Nephron progenitor cell (in vitro differentiated cells): ENCODE measurements around the gene ZNF485.
"Not testable (repeated sequence)": the region's sequence is repeated elsewhere in the genome, so short reads cannot be mapped to it uniquely, and the experiment has no call there.

Source experiments
- DNase-seq: peaks from one replicate; pipeline ENCODE4 v3.0.0; 2021
- H3K27ac Mint-ChIP-seq: 2 replicates; pipeline ENCODE4 v1.8.0; 2021; ENCODE audit warnings: mild to moderate bottlenecking, moderate library complexity, mixed read lengths
- H3K27me3 Mint-ChIP-seq: 2 replicates; pipeline ENCODE4 v1.8.0; 2021; ENCODE audit warnings: mild to moderate bottlenecking, low read depth, mixed read lengths; ENCODE audit not compliant: poor library complexity
- H3K36me3 Mint-ChIP-seq: 2 replicates; pipeline ENCODE4 v1.8.0; 2021; ENCODE audit warnings: low read depth, mixed read lengths
- H3K4me1 Mint-ChIP-seq: 2 replicates; pipeline ENCODE4 v1.8.0; 2021; ENCODE audit warnings: mixed read lengths
- H3K4me3 Mint-ChIP-seq: 2 replicates; pipeline ENCODE4 v1.8.0; 2021; ENCODE audit warnings: mild to moderate bottlenecking, moderate library complexity, mixed read lengths
- H3K9me3 Mint-ChIP-seq: 2 replicates; pipeline ENCODE4 v1.8.0; 2021; ENCODE audit warnings: mild to moderate bottlenecking, moderate library complexity, mixed read lengths
- TF ChIP-seq, protein P1 (sequence below): fragments of 200-600 bp; sonication (generic); IDR thresholded peaks from 2 replicates; pipeline ENCODE4 v1.5.0; 2021; ENCODE audit warnings: antibody characterized with exemption

The ZNF485 gene

DNA sequence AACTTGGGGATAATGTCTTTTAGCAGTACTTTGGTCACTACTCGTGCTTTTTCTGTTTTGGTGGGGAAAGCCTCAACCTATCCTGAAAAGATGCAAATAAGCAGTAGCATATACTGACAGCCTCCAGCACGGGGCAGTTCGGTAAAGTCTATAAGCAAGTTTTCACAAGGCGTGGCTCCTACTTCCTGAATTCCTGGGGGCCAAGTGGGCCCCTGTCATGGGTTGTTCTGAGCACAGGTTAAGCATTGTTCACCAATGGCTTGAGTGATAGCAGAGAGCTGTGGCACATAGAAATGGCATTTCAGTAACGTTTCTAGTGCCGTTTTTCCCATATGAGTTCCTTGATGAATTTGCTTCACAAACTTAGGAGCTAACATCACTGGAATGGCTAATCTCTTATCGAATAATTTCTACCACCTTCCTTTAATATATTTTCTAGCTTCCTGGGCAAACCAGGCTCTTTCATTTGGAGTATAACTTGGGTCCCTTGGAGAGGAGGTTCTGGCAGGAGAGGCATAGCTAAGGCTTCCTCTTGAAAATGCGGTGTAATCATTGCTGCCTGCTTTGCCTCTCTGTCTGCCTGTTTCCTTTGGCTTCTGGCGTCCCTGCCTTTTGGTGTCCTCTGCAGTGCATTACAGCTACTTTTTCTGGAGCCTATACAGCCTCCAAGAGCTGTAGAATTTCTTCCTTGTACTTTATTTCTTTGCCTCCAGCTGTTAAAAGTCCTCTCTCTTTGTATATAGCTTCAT, 20.1 kb upstream of the ZNF485 start:
- no peak for DNase-seq
- no peak overlapping the region for H3K4me3 Mint-ChIP-seq
- H3K4me1 Mint-ChIP-seq: no peaks in the 10 kb centered on the region
- peaks cover 16% of the 10 kb centered on the region for H3K9me3 Mint-ChIP-seq
- H3K27ac Mint-ChIP-seq: no peak overlapping the region
- no peaks in the 10 kb centered on the region for H3K36me3 Mint-ChIP-seq
- H3K27me3 Mint-ChIP-seq: peaks cover 31% of the 10 kb centered on the region
- TF ChIP-seq, protein P1, sequence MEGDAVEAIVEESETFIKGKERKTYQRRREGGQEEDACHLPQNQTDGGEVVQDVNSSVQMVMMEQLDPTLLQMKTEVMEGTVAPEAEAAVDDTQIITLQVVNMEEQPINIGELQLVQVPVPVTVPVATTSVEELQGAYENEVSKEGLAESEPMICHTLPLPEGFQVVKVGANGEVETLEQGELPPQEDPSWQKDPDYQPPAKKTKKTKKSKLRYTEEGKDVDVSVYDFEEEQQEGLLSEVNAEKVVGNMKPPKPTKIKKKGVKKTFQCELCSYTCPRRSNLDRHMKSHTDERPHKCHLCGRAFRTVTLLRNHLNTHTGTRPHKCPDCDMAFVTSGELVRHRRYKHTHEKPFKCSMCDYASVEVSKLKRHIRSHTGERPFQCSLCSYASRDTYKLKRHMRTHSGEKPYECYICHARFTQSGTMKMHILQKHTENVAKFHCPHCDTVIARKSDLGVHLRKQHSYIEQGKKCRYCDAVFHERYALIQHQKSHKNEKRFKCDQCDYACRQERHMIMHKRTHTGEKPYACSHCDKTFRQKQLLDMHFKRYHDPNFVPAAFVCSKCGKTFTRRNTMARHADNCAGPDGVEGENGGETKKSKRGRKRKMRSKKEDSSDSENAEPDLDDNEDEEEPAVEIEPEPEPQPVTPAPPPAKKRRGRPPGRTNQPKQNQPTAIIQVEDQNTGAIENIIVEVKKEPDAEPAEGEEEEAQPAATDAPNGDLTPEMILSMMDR: no peak

DNA sequence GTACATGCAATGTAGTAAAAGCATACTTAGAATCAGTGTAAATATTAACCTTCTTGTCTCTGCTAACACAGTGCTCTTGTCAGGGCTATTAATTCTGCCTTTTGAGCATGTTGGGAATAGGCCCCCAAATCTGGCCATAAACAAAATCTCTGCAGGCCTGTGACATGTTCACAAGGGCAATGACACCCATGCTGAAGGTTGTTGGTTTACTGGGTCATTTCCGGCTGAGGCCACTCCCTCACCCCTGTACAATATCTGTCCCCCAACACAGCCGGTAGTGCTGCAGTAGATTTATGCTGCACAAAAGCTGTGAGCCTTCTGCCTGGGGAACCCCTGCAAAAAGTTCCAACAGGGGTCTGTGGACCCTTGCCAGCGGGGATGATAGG, 19.5 kb upstream of the ZNF485 start:
- peaks cover 33% of the 10 kb centered on the region for H3K27me3 Mint-ChIP-seq
- not testable (repeated sequence) for H3K4me3 Mint-ChIP-seq, H3K27ac Mint-ChIP-seq, DNase-seq, H3K36me3 Mint-ChIP-seq, H3K4me1 Mint-ChIP-seq
- peaks cover 17% of the 10 kb centered on the region for H3K9me3 Mint-ChIP-seq

DNA sequence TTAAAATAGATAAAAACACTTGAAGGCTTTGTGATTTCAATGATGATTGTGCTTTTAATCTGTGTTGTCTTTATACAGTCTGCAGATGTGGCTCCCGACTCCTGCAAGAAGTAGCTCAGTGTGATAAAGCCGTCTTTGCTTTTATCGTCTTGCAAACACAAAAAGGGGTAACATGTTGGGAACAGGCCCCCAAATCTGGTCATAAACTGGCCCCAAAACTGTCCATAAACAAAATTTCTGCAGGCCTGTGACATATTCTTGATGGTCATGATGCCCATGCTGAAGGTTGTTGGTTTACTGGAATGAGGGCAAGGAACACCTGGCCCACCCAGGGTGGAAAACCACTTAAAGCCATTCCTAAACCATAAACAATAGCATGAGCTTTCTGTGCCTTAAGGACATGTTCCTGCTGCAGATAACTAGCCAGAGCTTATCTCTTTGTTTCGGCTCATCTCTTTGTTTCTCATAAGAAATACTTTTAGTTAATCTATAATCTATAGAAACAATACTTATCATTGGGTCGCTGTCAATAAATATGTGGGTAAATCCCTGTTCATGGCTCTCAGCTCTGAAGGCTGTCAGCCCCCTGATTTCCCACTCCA, 14.8 kb upstream of the ZNF485 start:
- H3K9me3 Mint-ChIP-seq: peaks cover 31% of the 10 kb centered on the region
- no peaks in the 10 kb centered on the region for H3K36me3 Mint-ChIP-seq
- DNase-seq: no peak
- H3K4me3 Mint-ChIP-seq: no peak overlapping the region
- H3K27ac Mint-ChIP-seq: no peak overlapping the region
- TF ChIP-seq, protein P1: no peak
- peaks cover 25% of the 10 kb centered on the region for H3K27me3 Mint-ChIP-seq
- H3K4me1 Mint-ChIP-seq: peaks cover 11% of the 10 kb centered on the region

DNA sequence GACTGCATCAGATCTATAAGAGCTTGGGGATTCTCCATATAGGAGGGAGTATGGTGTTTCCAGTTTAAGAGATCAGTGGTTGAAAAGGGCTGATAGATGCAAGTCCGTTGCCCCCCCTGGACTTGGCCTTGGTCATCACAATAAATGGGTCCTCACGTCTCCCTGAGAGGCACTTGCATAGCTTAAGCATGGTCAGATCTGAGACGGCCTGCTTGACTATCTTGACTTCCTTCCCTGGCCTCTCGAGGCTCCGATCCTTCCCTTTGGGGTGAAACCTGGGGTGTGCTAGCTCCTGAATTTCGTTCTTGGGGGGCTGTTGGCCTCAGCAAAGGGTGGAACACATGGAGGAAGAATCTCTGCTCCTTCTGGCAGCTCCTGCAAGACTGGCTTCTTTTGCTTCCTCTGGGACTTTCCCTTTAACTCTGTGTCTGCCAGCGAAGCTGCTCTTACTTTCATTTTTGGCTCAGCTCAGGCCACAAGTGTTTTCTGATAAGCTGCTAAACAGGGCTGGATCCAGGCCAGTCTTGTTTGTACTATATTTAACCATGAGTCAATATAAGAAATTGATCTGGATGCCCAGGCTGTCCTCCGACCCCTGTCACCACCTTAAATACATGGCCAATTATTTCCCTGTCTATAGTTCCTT, 11.2 kb upstream of the ZNF485 start:
- Mint-ChIP-seq H3K27me3 (peaks cover 17% of the 10 kb centered on the region), H3K36me3 (no peaks in the 10 kb centered on the region), H3K4me1 (peaks cover 14% of the 10 kb centered on the region), H3K27ac (no peak overlapping the region), H3K9me3 (peaks cover 46% of the 10 kb centered on the region), H3K4me3 (no peak overlapping the region)
- DNase-seq: no peak
- TF ChIP-seq, protein P1: no peak

DNA sequence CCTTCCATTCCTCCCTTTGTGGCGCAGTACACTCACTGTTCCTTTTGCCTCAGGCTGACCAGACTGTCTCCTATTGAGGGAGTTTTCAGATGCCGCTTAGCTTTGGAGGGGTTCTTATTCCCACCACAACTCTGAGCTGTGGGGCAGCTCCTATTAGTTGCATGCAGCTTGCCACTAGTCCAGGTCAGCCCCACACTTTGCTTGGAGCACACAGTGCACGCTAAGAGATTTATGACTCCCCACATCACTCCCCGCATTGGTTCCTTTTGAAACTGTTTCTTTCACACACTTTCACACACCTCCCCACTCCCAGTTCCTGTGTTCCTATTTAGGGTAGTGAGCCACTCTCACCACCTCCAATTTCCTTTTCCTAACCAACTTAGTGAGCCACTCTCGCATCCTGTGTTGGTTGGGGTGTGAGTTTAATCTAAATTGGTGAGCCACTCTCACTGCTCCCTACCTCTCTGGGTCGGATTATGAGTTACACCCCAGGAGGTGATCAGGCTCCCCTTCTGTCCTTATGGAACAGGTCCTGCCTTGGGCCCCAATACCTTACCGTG, 10.4 kb upstream of the ZNF485 start:
- peaks cover 14% of the 10 kb centered on the region for H3K4me1 Mint-ChIP-seq
- DNase-seq: no peak
- peak overlapping the region; percentile 31 for H3K4me3 Mint-ChIP-seq
- TF ChIP-seq, protein P1: no peak
- peaks cover 19% of the 10 kb centered on the region for H3K27me3 Mint-ChIP-seq
- H3K27ac Mint-ChIP-seq: no peak overlapping the region
- peaks cover 43% of the 10 kb centered on the region for H3K9me3 Mint-ChIP-seq
- H3K36me3 Mint-ChIP-seq: no peaks in the 10 kb centered on the region

DNA sequence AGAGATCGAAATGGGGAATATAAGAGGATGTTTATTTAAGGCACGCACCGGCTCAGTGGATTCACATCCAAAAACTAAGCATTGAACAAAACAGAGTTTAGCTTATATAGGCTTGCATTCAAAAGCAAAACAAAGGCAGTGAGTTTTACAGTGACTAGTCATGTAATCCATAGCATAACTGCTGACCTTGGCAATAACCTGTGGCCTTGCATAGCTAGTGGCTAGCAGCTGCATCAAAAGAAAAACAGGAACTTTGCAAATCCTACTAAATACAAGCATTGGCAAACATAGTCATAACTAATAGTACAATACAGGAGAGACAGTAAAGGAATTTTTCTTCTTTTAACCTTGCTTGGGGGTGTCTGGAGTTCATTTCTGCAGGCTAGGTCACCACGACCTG, 9.7 kb upstream of the ZNF485 start:
- no peak overlapping the region for H3K4me3 Mint-ChIP-seq
- H3K27ac Mint-ChIP-seq: no peak overlapping the region
- TF ChIP-seq, protein P1: no peak
- H3K36me3 Mint-ChIP-seq: no peaks in the 10 kb centered on the region
- H3K27me3 Mint-ChIP-seq: peaks cover 22% of the 10 kb centered on the region
- H3K4me1 Mint-ChIP-seq: peaks cover 14% of the 10 kb centered on the region
- no peak for DNase-seq
- H3K9me3 Mint-ChIP-seq: peaks cover 42% of the 10 kb centered on the region
